Measurements from ENCODE around the gene DAPK2. TPM values are rescaled to one million over a fixed set of nuclear protein-coding genes. Genes with fewer than 3 reads are reported as not detected.
"Not testable (repeated sequence)": the region's sequence is repeated elsewhere in the genome, so short reads cannot be mapped to it uniquely, and the experiment has no call there.

The DAPK2 gene
- 1 to 10 TPM; 4.5 to 7.3 (median 5.1) TPM for polyA plus RNA-seq

GRCh38 chr15:64046421-64047153, at the start of gene DAPK2:
Gene DAPK2 (minus strand): TSS chr15:64046485. CDS start chr15:64040261, 6,224 bp downstream.
- peak; percentile 67 to 76 (median 72) for DNase-seq
- Mint-ChIP-seq H3K4me1 (peaks cover 8 to 9% of the 10 kb centered on the region in 2 donors), H3K4me3 (peak within 1 kb of the TSS; percentile 75 to 86 (median 83)), H3K36me3 (no peaks in the 10 kb centered on the region), H3K27me3 (ENCODE audit: low read depth in 3 of 3) (peaks cover 0 to 12% (median 11%) of the 10 kb centered on the region in 3 donors), H3K9me3 (no peaks in the 10 kb centered on the region), H3K27ac (peak within 1 kb of the TSS in 4 of 6 donors; percentile 40 to 85 (median 79))

- Mint-ChIP-seq H3K27ac (peak overlapping the region; percentile 93 to 97 (median 96)), H3K9me3 (no peaks in the 10 kb centered on the region), H3K4me1 (peaks cover 69 to 82% of the 10 kb centered on the region in 2 donors), H3K4me3 (peak overlapping the region; percentile 93 to 100 (median 99)), H3K27me3 (ENCODE audit: low read depth in 3 of 3) (peaks cover 9 to 17% (median 10%) of the 10 kb centered on the region in 3 donors), H3K36me3 (peaks cover 0 to 4% (median 0%) of the 10 kb centered on the region in 3 donors)
- DNase-seq: no peak
These were observed 49.1 kb upstream of the DAPK2 start for GRCh38 chr15:64095431-64095794.

- Mint-ChIP-seq H3K27me3 (ENCODE audit: low read depth in 3 of 3) (peaks cover 10 to 19% (median 11%) of the 10 kb centered on the region in 3 donors), H3K27ac (peak within 1 kb of the TSS; percentile 95 to 99 (median 98)), H3K4me1 (peaks cover 68 to 77% of the 10 kb centered on the region in 2 donors), H3K9me3 (no peaks in the 10 kb centered on the region), H3K36me3 (peaks cover 0 to 4% (median 0%) of the 10 kb centered on the region in 3 donors), H3K4me3 (peak within 1 kb of the TSS; percentile 93 to 100 (median 99))
- DNase-seq: peak; percentile 84 to 86 (median 85)
These were observed 47.5 kb upstream of the DAPK2 start, which contains the start of gene CIAO2A for GRCh38 chr15:64093627-64094417. Gene CIAO2A (minus strand): TSS chr15:64093838. CDS start chr15:64093768, 70 bp downstream.

DNA sequence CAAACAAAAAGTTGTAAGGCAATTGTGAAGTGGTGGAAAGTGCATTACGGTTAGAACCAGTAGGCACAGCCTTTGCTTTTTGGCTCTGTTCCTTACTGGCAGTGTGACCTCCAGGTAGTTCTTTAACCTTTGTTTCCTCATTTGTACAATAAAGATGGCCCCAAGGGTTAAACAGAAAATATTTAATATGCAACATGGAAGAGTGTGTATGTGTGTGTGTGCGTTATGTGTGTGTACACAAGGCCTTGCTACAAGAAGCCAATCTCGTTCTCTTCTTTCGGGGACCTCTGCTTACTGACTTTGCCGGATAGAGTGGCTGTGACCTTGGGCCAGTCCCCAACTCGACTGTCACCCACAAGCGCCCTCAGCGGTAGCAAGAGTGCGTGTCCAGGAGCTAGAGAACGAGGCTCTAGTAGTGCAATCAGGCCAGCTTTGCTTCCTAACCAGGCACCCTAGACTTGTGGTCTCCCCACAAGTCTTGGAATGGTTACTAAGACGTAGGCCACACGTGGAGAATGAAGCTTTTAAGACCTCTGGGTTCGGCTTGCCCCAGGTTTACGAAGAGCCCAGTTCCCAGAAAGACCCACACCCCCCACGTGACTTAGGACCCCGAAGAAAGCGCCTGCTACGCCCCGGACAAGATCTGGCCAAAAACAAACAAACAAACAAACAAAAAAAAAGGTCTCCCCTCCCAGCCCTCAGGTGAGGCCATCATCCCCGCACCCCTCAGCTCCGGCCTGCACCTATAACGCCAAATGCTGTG, 46.8 kb upstream of the DAPK2 start:
- peak overlapping the region; percentile 95 to 99 (median 98) for H3K27ac Mint-ChIP-seq
- DNase-seq: peak; percentile 30 to 37 (median 36)

DNA sequence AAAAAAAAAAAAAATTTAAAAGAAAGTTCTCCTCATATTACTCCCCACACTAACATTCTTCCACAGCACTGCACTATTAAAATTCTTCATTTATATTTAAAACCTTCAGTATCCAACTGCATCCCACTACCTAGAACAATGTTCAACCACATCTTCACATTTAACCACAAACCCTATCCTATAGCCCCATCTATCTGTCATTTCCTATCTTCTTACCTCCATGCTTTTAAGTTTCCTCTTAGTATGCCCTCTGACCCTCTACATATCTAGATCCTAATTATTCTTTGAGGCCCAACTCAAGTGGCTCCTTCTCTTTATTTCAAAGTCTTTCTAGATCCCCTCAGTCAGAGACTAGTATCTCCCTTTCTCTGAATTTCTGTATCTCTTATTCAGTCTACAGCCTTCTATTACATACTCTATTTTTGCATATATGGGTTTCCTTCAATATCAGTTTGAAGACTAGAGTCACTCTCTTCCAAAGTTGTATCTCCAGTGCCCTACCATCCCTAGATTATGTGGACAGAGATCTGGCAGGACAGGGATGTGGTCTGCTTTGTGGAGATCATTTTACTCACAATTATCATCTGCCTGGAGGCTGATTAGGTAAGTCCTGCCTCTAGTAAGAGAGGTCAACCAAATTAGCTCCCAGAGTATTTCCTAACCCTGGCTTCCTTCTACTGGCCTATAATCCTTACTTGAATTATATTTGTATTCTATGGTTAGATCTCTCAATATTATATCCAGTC, 46.0 kb upstream of the DAPK2 start:
- Mint-ChIP-seq H3K9me3 (no peaks in the 10 kb centered on the region), H3K4me3 (peak overlapping the region; percentile 93 to 100 (median 99)), H3K36me3 (peaks cover 5 to 9% (median 6%) of the 10 kb centered on the region in 3 donors), H3K4me1 (peaks cover 57 to 62% of the 10 kb centered on the region in 2 donors), H3K27me3 (ENCODE audit: low read depth in 3 of 3) (peaks cover 10 to 19% (median 11%) of the 10 kb centered on the region in 3 donors), H3K27ac (peak overlapping the region; percentile 95 to 99 (median 98))
- no peak for DNase-seq

More for the DNA sequence above, 46.8 kb upstream of the DAPK2 start:
- Mint-ChIP-seq H3K4me3 (peak overlapping the region; percentile 93 to 100 (median 99)), H3K4me1 (peaks cover 65 to 70% of the 10 kb centered on the region in 2 donors), H3K27me3 (ENCODE audit: low read depth in 3 of 3) (peaks cover 10 to 19% (median 11%) of the 10 kb centered on the region in 3 donors), H3K9me3 (no peaks in the 10 kb centered on the region), H3K36me3 (peaks cover under 1 to 5% (median 1%) of the 10 kb centered on the region in 3 donors)

DNA sequence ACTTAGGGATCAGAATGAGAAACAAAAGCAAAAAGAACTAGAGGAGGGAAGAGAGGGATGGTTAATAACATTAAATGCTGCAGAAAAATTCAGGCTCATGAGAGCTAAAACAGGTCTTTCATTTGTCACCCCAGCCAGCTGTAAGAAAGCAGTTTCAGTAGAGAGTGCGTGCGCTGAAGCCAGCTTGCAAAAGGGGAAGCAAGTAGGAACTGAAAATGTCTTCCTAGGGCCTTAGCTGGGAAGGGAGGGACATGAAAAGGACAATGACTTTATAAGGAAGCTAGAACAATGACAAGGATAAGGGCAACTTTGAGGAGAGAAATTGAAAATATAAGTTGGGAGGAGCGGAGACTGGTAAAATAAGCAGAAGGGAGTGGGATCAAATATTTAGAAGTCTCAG, 44.2 kb upstream of the DAPK2 start:
- peaks cover 40 to 44% of the 10 kb centered on the region in 2 donors for H3K4me1 Mint-ChIP-seq
- peaks cover 2 to 12% (median 8%) of the 10 kb centered on the region in 3 donors for H3K27me3 Mint-ChIP-seq (ENCODE audit: low read depth in 3 of 3)
- peak overlapping the region in 2 of 6 donors; percentile 3 to 25 for H3K27ac Mint-ChIP-seq
- H3K36me3 Mint-ChIP-seq: peaks cover 5 to 12% (median 6%) of the 10 kb centered on the region in 3 donors
- no peaks in the 10 kb centered on the region for H3K9me3 Mint-ChIP-seq
- no peak overlapping the region for H3K4me3 Mint-ChIP-seq
- no peak for DNase-seq

- Mint-ChIP-seq H3K27me3 (ENCODE audit: low read depth in 3 of 3) (peaks cover 0 to 13% (median 8%) of the 10 kb centered on the region in 3 donors), H3K4me3 (no peak overlapping the region), H3K4me1 (peaks cover 32 to 36% of the 10 kb centered on the region in 2 donors)
These were observed 43.4 kb upstream of the DAPK2 start for GRCh38 chr15:64089543-64090280.

GRCh38 chr15:64082757-64083156, 36.5 kb upstream of the DAPK2 start:
- DNase-seq: no peak
- H3K4me3 Mint-ChIP-seq: no peak overlapping the region
- H3K27ac Mint-ChIP-seq: no peak overlapping the region
- peaks cover 1 to 10% (median 4%) of the 10 kb centered on the region in 3 donors for H3K36me3 Mint-ChIP-seq
- peaks cover 0 to 2% (median 0%) of the 10 kb centered on the region in 3 donors for H3K27me3 Mint-ChIP-seq (ENCODE audit: low read depth in 3 of 3)
- H3K9me3 Mint-ChIP-seq: no peaks in the 10 kb centered on the region
- no peaks in the 10 kb centered on the region for H3K4me1 Mint-ChIP-seq

More at GRCh38 chr15:64089543-64090280, 43.4 kb upstream of the DAPK2 start:
- no peak for DNase-seq
- peaks cover 5 to 12% (median 6%) of the 10 kb centered on the region in 3 donors for H3K36me3 Mint-ChIP-seq
- no peak overlapping the region for H3K27ac Mint-ChIP-seq
- H3K9me3 Mint-ChIP-seq: no peaks in the 10 kb centered on the region

- H3K27ac Mint-ChIP-seq; H3K9me3 Mint-ChIP-seq; H3K4me3 Mint-ChIP-seq; DNase-seq; H3K4me1 Mint-ChIP-seq; H3K27me3 Mint-ChIP-seq (ENCODE audit: low read depth in 3 of 3): not testable (repeated sequence)
- peaks cover 4 to 13% (median 11%) of the 10 kb centered on the region in 3 donors for H3K36me3 Mint-ChIP-seq
These were observed 27.2 kb upstream of the DAPK2 start for GRCh38 chr15:64073496-64073895.

DNA sequence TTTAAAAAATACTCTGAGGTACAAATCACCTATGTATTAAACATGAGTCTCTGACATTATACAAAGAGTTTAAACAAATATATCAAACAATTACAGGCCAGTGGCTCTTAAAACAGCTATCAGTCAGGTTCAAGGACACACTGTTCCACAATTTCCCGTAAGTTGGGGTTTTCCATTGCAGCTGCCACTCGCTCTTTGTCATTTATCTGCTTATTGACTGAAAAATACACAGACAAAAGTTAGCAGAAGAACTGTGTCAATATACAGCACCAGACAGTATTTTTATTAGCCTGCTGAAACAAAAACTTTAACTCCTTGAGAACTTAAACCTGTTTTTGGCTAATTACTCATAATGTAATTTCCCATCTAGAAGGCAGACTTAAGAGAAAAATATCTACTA, 26.5 kb upstream of the DAPK2 start:
- Mint-ChIP-seq H3K27ac (no peak overlapping the region), H3K9me3 (no peaks in the 10 kb centered on the region), H3K36me3 (peaks cover 4 to 13% (median 11%) of the 10 kb centered on the region in 3 donors), H3K4me1 (peaks cover 7 to 12% of the 10 kb centered on the region in 2 donors), H3K27me3 (ENCODE audit: low read depth in 3 of 3) (peaks cover 0 to 2% (median 0%) of the 10 kb centered on the region in 3 donors), H3K4me3 (no peak overlapping the region)
- DNase-seq: no peak

DNA sequence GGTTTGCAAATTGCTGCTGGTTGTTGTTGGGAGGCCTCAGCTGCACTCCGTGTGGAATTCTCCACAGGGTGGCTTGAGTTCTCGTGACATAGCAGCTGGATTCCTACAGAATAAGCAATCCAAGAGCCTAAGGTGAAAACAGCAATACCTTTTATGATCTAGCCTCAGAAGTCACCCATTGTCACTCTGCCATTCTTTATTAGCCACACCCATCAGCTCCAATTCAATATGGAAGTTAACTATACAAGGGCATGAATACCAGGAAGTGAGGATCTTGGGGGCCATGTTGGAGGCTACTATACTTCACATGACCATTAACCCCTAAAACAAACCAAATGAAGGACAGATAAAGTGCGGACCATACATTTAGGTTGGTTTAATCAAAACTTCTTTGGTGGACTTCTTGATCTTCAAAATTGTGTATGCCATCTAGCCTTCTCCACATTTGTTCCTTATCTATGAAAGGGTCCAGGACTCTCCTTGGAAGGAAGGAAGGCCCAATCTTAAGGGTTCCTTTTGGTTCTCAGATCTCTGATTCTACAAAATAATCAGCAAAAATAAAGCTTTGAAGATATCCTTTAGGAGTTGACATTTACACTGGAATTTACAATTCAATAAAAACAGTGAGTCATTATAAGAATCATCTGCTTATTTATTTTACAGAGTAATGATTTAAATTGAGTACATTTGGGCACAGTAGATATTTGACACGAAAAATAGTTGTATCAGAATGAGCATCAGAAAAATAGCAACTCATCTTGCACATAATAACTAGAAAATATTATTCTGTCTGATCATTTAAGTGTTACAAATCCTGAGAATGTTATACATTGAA, 25.9 kb upstream of the DAPK2 start:
- no peak for DNase-seq
- peaks cover 0 to 2% (median 0%) of the 10 kb centered on the region in 3 donors for H3K27me3 Mint-ChIP-seq (ENCODE audit: low read depth in 3 of 3)
- peaks cover 4 to 11% (median 9%) of the 10 kb centered on the region in 3 donors for H3K36me3 Mint-ChIP-seq
- H3K4me1 Mint-ChIP-seq: peaks cover 10 to 17% of the 10 kb centered on the region in 2 donors
- H3K27ac Mint-ChIP-seq: no peak overlapping the region
- no peak overlapping the region for H3K4me3 Mint-ChIP-seq
- no peaks in the 10 kb centered on the region for H3K9me3 Mint-ChIP-seq
